ENCODE results near the gene GRK2.
"Not testable (repeated sequence)": the region's sequence is repeated elsewhere in the genome, so short reads cannot be mapped to it uniquely, and the experiment has no call there.

The GRK2 gene

DNA sequence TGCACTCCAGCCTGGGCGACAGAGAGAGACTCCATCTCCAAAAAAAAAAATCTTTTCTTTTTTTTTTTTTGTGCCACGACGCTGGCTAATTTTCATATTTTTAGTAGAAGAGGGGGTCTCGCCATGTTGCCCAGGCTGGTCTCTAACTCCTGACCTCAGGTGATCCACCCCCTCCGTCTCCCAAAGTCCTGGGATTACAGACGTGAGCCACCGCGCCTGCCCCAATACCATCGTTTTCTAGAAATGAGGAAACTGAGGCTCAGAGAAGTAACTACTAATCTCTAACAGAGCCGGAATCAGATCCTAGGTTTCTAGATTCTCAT, 50.6 kb downstream of the GRK2 start:
- no peak for DNase-seq

DNA sequence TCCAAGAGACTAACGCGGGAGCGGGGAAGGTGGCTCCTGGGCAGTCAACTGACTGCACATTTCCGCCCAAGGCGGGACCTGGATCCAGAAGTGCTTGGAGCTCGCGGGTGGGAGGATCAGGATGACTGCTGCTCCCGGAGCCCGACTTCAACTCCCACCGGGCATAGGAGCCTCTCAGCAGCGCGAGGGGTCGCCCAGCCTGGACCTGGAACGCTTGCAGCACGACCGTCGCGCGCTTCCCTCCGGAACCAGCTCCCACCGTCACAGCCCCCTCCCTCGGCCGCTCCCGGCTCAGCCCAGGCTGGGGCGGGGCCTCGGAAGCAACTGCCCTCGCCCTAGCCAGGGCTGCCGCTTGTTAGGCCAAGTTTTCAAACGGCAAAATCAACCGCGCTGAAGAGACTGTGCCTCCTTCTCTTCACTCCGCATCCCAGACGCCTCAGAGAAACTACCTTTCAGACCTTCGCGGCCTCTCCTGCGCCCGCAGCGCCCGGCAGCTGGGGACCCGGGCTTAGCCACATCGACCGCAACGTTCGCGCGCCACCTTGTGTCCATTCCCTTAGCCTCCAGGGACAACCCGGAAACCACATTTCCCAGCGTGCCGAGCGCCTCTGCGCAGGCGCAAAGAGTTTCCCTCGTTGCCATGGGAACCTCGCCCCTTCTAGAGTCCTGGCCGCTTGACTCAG, 51.1 kb downstream of the GRK2 start:
- peak; percentile 96 for DNase-seq

DNA sequence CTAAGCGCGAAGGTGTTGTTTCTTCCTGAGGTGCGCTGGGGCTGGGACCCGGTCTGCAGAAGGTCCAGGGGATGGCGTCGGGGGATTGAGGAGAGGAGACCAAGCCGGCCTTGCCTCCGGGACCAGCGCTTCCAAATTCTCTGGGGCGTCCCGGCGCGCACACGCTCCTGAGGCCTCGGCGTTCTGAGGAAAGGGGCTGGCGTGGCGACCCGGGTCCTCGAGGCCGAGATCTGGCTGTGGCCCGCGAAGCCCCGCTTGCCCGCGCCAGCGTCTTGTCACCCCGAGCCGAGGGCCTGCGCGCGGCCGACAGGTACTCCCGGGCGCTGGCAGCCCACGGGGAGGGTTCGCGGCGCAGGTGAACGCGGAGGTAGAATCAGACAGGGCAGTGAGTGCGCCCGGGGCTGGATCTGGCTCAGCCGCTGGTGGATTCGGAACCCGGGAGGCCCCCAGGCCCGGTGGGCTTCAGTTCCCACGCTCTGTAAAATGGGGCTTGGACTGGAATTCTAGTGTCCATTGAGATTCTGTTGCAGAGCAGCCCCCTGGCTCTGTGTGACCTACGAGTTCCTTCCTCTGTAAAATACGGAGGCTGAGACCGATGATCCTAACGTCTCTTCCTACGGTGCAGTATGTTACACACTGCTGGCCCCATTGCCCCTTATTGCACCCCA, 51.7 kb downstream of the GRK2 start:
- no peak for DNase-seq

DNA sequence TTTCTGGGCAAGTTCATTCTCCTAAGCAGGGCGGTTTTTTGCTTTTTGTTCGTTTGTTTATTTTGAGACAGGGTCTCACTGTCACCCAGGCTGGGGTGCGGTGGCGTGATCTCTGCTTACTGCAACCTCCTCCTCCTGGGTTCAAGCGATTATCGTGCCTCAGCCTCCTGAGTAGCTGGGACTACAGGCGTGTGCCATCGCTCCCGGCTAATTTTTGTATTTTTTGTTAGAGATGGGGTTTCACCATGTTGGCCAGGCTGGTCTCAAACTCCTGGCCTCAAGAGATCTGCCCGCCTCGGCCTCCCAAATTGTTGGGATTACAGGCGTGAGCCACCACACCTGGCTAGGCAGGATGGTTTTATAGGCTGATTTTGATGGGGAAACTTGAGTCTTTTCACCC, 52.6 kb downstream of the GRK2 start:
- DNase-seq, result not testable (repeated sequence)

DNA sequence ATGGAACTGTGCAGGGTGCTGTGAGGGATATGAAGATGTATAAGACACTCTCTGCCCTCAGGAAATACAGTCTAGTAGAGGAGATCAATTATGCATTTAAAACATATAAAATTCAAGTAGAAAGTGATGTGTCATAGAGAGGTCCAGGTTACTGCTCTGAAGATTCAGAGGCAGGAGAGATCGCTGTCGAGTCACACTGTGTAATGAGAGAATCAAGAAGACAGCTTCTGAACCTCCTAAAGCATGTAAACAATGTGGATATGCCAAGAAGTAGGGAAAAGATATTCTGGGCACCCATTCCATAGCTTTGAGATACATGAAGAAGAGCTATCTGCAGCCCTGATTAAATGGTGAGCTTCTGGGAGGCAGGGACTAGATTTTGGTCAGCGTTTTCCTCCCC, 53.7 kb downstream of the GRK2 start:
- DNase-seq, result no peak

DNA sequence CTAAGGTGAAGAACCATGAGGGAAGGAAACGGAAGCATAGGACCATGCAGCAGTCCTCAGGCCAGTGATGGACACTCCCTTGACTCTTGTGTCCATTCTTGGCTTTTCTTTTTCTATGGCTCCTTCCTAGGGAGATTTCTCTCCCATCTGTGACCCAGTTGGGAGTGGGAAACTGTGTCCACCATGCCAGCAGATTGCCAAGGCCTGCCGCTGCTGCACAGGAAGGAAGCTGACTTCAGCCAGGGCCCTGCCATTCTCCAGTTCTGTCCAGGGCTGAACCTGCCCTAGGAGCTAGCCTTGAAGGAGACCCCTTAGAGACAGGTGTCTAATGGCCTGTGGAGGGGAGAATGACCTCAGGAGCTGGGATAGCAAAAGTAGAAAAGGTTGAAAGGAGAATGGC, 54.4 kb downstream of the GRK2 start:
- no peak for DNase-seq

DNA sequence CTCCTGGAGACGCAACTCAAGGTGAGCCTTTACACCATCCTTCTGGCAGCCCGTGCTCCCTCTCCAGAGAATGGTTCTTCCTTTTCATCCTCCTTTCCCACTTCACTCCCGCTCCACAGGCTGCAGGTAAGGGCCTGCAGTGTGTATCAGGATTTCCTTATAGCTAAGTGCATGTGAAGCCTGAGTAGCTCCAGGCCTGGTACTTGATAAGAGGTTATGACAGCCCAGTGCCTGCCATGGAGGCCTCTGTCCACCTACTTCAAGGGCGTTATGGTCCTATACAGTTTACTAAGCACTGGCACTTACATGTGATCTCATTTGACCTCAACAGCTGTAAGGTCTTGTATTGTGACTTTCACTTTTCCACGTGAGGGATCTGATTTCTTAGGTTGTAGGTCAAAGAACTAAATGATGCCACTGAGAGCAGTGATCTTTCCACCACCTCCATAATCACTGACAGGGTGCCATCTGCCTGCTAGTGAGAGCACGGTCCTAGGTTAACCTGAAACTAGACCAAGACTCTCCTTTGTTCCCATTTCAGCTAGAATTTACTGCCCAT, 55.1 kb downstream of the GRK2 start:
- no peak for DNase-seq

DNA sequence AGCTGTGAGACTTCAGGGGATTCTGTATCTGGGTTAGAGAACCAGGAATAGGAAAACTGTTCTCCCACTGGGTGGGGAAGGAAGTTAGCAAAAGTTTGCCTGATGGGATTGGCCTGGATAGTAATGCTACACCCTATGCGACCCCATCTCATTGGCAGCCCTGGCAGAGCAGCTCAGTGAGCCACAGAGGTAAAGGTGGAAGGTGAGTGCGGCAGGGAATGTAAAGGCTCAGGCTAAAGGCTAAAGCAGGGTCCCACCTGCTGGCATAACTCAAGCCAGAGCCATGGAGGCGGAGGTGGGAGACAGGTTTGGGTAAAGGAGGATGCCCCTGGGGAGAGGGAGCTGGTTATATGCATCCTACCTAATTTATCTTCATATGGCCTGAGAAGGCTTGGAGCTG, 55.8 kb downstream of the GRK2 start:
- no peak for DNase-seq

DNA sequence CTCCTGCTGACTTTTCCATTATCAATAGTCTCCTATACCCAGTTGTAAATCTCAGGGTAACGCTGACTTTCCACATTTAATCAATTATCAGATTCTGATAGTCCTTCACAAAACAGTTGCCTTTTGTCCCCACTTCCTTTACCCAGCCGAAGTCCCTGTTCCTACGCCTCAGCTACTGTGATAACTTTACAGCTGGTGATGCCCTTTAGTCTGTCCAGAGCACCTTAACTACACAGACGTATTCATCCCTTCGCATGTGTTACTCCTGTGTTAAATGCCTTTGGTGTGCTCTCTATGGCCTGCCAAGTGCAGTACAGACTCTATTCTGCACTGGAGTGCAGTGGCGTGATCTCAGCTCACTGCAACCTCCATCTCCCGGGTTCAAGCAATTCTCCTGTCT, 57.3 kb downstream of the GRK2 start:
- no peak for DNase-seq

DNA sequence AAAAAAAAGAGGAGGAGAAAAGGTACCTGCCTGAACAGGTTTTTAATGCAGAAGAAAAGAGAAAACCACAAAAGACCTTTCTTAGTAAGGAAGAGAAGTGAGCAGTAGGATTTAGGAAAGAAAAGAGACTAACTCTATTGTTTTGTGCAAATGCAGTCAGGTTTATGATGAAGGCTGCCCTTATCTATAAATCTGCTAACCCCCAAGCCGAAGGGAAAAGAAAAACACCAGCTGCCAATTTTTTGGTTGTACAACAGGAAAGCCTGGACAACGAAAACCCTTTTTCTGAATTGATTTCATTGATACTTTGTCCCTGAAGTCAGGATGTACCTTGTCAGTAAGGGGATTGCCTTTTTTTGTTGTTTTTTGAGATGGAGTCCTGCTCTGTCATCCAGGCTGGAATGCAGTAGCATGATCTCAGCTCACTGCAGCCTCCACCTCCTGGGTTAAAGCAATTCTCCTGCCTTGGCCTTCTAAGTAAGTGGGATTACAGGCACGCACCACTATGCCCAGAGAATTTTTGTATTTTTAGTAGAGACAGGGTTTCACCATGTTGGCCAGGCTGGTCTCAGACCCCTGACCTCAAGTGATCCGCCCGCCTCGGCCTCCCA, 65.9 kb downstream of the GRK2 start:
- DNase-seq, result no peak
